H1 (cell line): Measurements from ENCODE around the gene REEP2. TPM values are rescaled to one million over a fixed set of nuclear protein-coding genes. Genes with fewer than 3 reads are reported as not detected.

Experiments used
- CTCF ChIA-PET: fragments of 300-600 bp; sonication (Branson Sonifier 250); formaldehyde crosslinking; loops from one replicate; lab custom pipeline; 2021; ENCODE audit not compliant: partially characterized antibody; lab: Charles Lee
- POLR2A ChIA-PET: fragments of 300-600 bp; sonication (Branson Sonifier 250); formaldehyde crosslinking; loops from one replicate; lab custom pipeline; 2021; ENCODE audit warnings: inconsistent platforms; ENCODE audit not compliant: partially characterized antibody; lab: Charles Lee
- DNase-seq, 2 experiments: peaks; one replicate each; pipeline versions ENCODE4 v3.0.0 to v3.0.0-alpha.2; 2010 to 2022; ENCODE audit warnings: low spot score in 2 of 2, low read depth in 1 of 2, mixed read lengths in 1 of 2
- FAIRE-seq: peaks from 2 replicates; lab custom pipeline; 2011; peaks lifted over from hg19 to GRCh38; lab: Jason Lieb, UNC
- H2AFZ ChIP-seq: 2 replicates; pipeline ENCODE4 v1.8.1; 2012; ENCODE audit warnings: low read length, inconsistent platforms
- H2AK5ac ChIP-seq: 2 replicates; pipeline ENCODE4 v1.6.1; 2013; ENCODE audit warnings: low read depth, low read length
- H2BK120ac ChIP-seq: replicated peaks from 2 replicates; pipeline ENCODE3; 2013; ENCODE audit warnings: low read depth, low read length, inconsistent platforms
- H2BK12ac ChIP-seq: 2 replicates; pipeline ENCODE4 v1.6.1; 2013; ENCODE audit warnings: low read depth, low read length
- H2BK15ac ChIP-seq: 2 replicates; pipeline ENCODE4 v1.6.1; 2013; ENCODE audit warnings: low read length
- H2BK20ac ChIP-seq: 2 replicates; pipeline ENCODE4 v1.6.1; 2013; ENCODE audit warnings: low read length
- H2BK5ac ChIP-seq: 2 replicates; pipeline ENCODE4 v1.6.1; 2013; ENCODE audit warnings: low read depth, low read length
- H3K14ac ChIP-seq: 2 replicates; pipeline ENCODE4 v1.6.1; 2013; ENCODE audit warnings: inconsistent platforms; ENCODE audit not compliant: insufficient read length
- H3K18ac ChIP-seq: 2 replicates; pipeline ENCODE4 v1.6.1; 2013; ENCODE audit warnings: low read length; ENCODE audit errors: extremely low read depth
- H3K23ac ChIP-seq: 2 replicates; pipeline ENCODE4 v1.6.1; 2013; ENCODE audit warnings: inconsistent platforms; ENCODE audit not compliant: insufficient read length
- H3K23me2 ChIP-seq: 2 replicates; pipeline ENCODE4 v1.6.1; 2013; ENCODE audit warnings: low read depth, low read length
- H3K27ac ChIP-seq: 2 replicates; pipeline ENCODE4 v1.6.1; 2011; ENCODE audit warnings: low read depth, low read length, inconsistent platforms
- H3K27me3 ChIP-seq, 4 experiments: replicated peaks in 1 of 4; 1 replicate in 1 of 4; 2 replicates in 3 of 4; pipeline versions ENCODE4 v1.6.1 to v1.8.1; 2011 to 2013; ENCODE audit warnings: low read length in 3 of 4, mild to moderate bottlenecking in 3 of 4, inconsistent platforms in 2 of 4, mixed read lengths in 2 of 4, moderate library complexity in 1 of 4; ENCODE audit not compliant: control insufficient read depth in 3 of 4, insufficient read depth in 3 of 4; ENCODE audit errors: extremely low read depth in 1 of 4
- H3K36me3 ChIP-seq, 4 experiments: 2 replicates each; pipeline versions ENCODE4 v1.6.1 to v1.8.1; 2011 to 2013; ENCODE audit warnings: mild to moderate bottlenecking in 4 of 4, low read length in 3 of 4, moderate library complexity in 2 of 4, control low read depth in 1 of 4, inconsistent platforms in 1 of 4; ENCODE audit not compliant: insufficient read depth in 4 of 4, control insufficient read depth in 2 of 4
- H3K4ac ChIP-seq: replicated peaks from 2 replicates; pipeline ENCODE3; 2013; ENCODE audit warnings: low read length, low read depth, mixed read lengths, inconsistent platforms; ENCODE audit not compliant: insufficient read length
- H3K4me1 ChIP-seq, 4 experiments: replicated peaks in 1 of 4; 1 replicate in 1 of 4; 2 replicates in 3 of 4; pipeline versions ENCODE4 v1.6.1 to v1.8.1; 2011 to 2013; ENCODE audit warnings: low read length in 3 of 4, inconsistent platforms in 2 of 4, mixed read lengths in 1 of 4; ENCODE audit not compliant: insufficient read depth in 4 of 4, control insufficient read depth in 3 of 4
- H3K4me2 ChIP-seq, 2 experiments: 2 replicates each; pipeline versions ENCODE4 v1.6.1 to v1.8.1; 2011 to 2013; ENCODE audit warnings: low read depth in 2 of 2, low read length in 2 of 2, control low read depth in 1 of 2, inconsistent platforms in 1 of 2, mild to moderate bottlenecking in 1 of 2; ENCODE audit not compliant: insufficient read depth in 1 of 2
- H3K4me3 ChIP-seq, 4 experiments: fragments of 200-600, 300-600 bp in 1 of 4; sonication (generic), shearing (Covaris generic), sonication (Bioruptor Twin) in 1 of 4; 2 replicates each; pipeline versions ENCODE4 v1.5.1 to v1.8.1; 2011 to 2016; ENCODE audit warnings: low read length in 4 of 4, low read depth in 3 of 4, control low read depth in 2 of 4, inconsistent platforms in 2 of 4, mild to moderate bottlenecking in 2 of 4, mixed read lengths in 1 of 4, moderate library complexity in 1 of 4; ENCODE audit not compliant: insufficient read depth in 2 of 4; ENCODE audit errors: extremely low read depth in 1 of 4
- H3K56ac ChIP-seq: replicated peaks from 2 replicates; pipeline ENCODE3; 2013; ENCODE audit warnings: low read depth, mild to moderate bottlenecking, mixed read lengths, low read length, inconsistent platforms; ENCODE audit not compliant: insufficient read length
- H3K79me1 ChIP-seq: 2 replicates; pipeline ENCODE4 v1.6.1; 2013; ENCODE audit warnings: low read depth, low read length, control low read depth
- H3K79me2 ChIP-seq, 2 experiments: 2 replicates each; pipeline versions ENCODE4 v1.6.1 to v1.8.1; 2012 to 2013; ENCODE audit warnings: low read length in 2 of 2, mild to moderate bottlenecking in 2 of 2, inconsistent platforms in 1 of 2; ENCODE audit not compliant: insufficient read depth in 2 of 2, control insufficient read depth in 1 of 2
- H3K9ac ChIP-seq, 4 experiments: replicated peaks in 1 of 4; 1 replicate in 1 of 4; 2 replicates in 3 of 4; pipeline versions ENCODE4 v1.6.1 to v1.8.1; 2011 to 2013; ENCODE audit warnings: low read depth in 3 of 4, low read length in 3 of 4, control low read depth in 2 of 4, mild to moderate bottlenecking in 2 of 4, moderate library complexity in 2 of 4, inconsistent platforms in 1 of 4; ENCODE audit errors: extremely low read depth in 1 of 4
- H3K9me3 ChIP-seq, 2 experiments: 2 replicates each; pipeline versions ENCODE4 v1.6.1 to v1.8.1; 2012 to 2013; ENCODE audit warnings: mild to moderate bottlenecking in 2 of 2, moderate library complexity in 2 of 2, control low read depth in 1 of 2, inconsistent platforms in 1 of 2, low read depth in 1 of 2, low read length in 1 of 2, mixed read lengths in 1 of 2; ENCODE audit not compliant: insufficient read depth in 2 of 2
- H4K20me1 ChIP-seq, 2 experiments: replicated peaks in 1 of 2; 2 replicates each; pipeline versions ENCODE3 to v1.8.1; 2011 to 2013; ENCODE audit warnings: inconsistent platforms in 2 of 2, low read length in 2 of 2, mild to moderate bottlenecking in 1 of 2; ENCODE audit not compliant: insufficient read depth in 2 of 2, control insufficient read depth in 1 of 2
- H4K5ac ChIP-seq: 2 replicates; pipeline ENCODE4 v1.6.1; 2013; ENCODE audit warnings: low read length, low read depth, mixed read lengths, inconsistent platforms; ENCODE audit not compliant: insufficient read length
- H4K8ac ChIP-seq: 2 replicates; pipeline ENCODE4 v1.8.0; 2013; ENCODE audit warnings: mild to moderate bottlenecking, moderate library complexity, low read length, inconsistent platforms; ENCODE audit not compliant: insufficient read depth; ENCODE audit errors: extremely low read depth
- H4K91ac ChIP-seq: replicated peaks from 2 replicates; pipeline ENCODE3; 2013; ENCODE audit warnings: low read length, mixed read lengths, inconsistent platforms; ENCODE audit not compliant: insufficient read length
- CBX8 ChIP-seq: fragments of 300-800, 300-1000 bp; sonication (generic); IDR thresholded peaks from 2 replicates; pipeline ENCODE4 v1.7.1; 2016; ENCODE audit warnings: low read depth, low read length, borderline replicate concordance
- CEBPB ChIP-seq: IDR thresholded peaks from 2 replicates; pipeline ENCODE4 v1.6.1; 2012; ENCODE audit warnings: low read depth, low read length
- CREB1 ChIP-seq: IDR thresholded peaks from 2 replicates; pipeline ENCODE4 v1.6.1; 2012; ENCODE audit warnings: inconsistent platforms
- CTBP2 ChIP-seq: IDR thresholded peaks from 2 replicates; pipeline ENCODE4 v1.7.0; 2011; ENCODE audit warnings: borderline replicate concordance, mild to moderate bottlenecking, moderate library complexity, mixed read lengths, low read length; ENCODE audit not compliant: insufficient read depth, insufficient read length
- EZH2 ChIP-seq: fragments of 200-600 bp; sonication (generic); IDR thresholded peaks from 2 replicates; pipeline ENCODE4 v1.7.1; 2012; ENCODE audit warnings: low read depth, mild to moderate bottlenecking, moderate library complexity, low read length, inconsistent platforms; ENCODE audit not compliant: severe bottlenecking
- GTF2F1 ChIP-seq: IDR thresholded peaks from 2 replicates; pipeline ENCODE4 v1.6.1; 2012; ENCODE audit warnings: low read depth, low read length, improper control_type of control experiment, borderline replicate concordance
- JUND ChIP-seq: IDR thresholded peaks from 2 replicates; pipeline ENCODE4 v1.6.1; 2011; ENCODE audit warnings: mild to moderate bottlenecking, improper control_type of control experiment, low read length
- RFX5 ChIP-seq: IDR thresholded peaks from 2 replicates; pipeline ENCODE4 v1.6.1; 2011; ENCODE audit warnings: low read depth, low read length, improper control_type of control experiment, borderline replicate concordance
- RXRA ChIP-seq: IDR thresholded peaks from 2 replicates; pipeline ENCODE4 v1.6.1; 2011; ENCODE audit warnings: low read depth, mild to moderate bottlenecking, low read length, moderate library complexity; ENCODE audit not compliant: insufficient read depth
- SIRT6 ChIP-seq: IDR thresholded peaks from one replicate; pipeline ENCODE4 v1.7.1; 2012; ENCODE audit warnings: low read length, inconsistent platforms
- SIX5 ChIP-seq: IDR thresholded peaks from 2 replicates; pipeline ENCODE4 v1.6.1; 2011; ENCODE audit warnings: mild to moderate bottlenecking, low read depth, low read length
- SP2 ChIP-seq: IDR thresholded peaks from 2 replicates; pipeline ENCODE4 v1.6.1; 2012; ENCODE audit warnings: mild to moderate bottlenecking, low read length, inconsistent platforms
- WGBS, 2 experiments: shearing (Covaris generic) in 1 of 2; methylation state at CpG; one replicate each; pipeline versions ENCODE4 v1.1.6 to v1.1.7; 2013 to 2015; ENCODE audit warnings: low lambda C conversion rate in 2 of 2, mixed read lengths in 2 of 2, inconsistent platforms in 1 of 2, low coverage in 1 of 2, missing lambda C conversion rate in 1 of 2; ENCODE audit not compliant: insufficient replicate concordance in 2 of 2, insufficient coverage in 1 of 2, insufficient read length in 1 of 2; ENCODE audit errors: extremely low coverage in 1 of 2, missing lambda C conversion rate in 1 of 2; 5-methylcytosine and 5-hydroxymethylcytosine counted together
- polyA plus RNA-seq, 7 experiments: library from polyadenylated mRNA; depleted of rRNA in 3 of 7; stranded (reverse) in 5 of 7; unstranded in 2 of 7; fragments of >200 nt in 5 of 7; fragments of 200-250 nt in 2 of 7; gene quantifications; 1 replicate in 5 of 7; 2 replicates in 1 of 7; 4 replicates in 1 of 7; pipeline versions ENCODE4 v1.2.1 to v1.2.3, GENCODE V29; 2011 to 2013; ENCODE audit warnings: missing spikeins in 2 of 7, mixed read lengths in 2 of 7
- total RNA-seq: library from RNA; stranded (reverse); fragmentation: NEBNext Ultra II Directional; extraction: Animal tissue kit (Norgen Biotek cat#: 25700); gene quantifications from 2 replicates; pipeline ENCODE4 v1.2.1, GENCODE V29; 2021

The REEP2 gene
- total and polyA plus RNA-seq, 2 of the 8 experiments (the other 6 are each of a cell fraction or from before 2014, with no cell fraction given) = 26.5 to 40.2 TPM

DNA sequence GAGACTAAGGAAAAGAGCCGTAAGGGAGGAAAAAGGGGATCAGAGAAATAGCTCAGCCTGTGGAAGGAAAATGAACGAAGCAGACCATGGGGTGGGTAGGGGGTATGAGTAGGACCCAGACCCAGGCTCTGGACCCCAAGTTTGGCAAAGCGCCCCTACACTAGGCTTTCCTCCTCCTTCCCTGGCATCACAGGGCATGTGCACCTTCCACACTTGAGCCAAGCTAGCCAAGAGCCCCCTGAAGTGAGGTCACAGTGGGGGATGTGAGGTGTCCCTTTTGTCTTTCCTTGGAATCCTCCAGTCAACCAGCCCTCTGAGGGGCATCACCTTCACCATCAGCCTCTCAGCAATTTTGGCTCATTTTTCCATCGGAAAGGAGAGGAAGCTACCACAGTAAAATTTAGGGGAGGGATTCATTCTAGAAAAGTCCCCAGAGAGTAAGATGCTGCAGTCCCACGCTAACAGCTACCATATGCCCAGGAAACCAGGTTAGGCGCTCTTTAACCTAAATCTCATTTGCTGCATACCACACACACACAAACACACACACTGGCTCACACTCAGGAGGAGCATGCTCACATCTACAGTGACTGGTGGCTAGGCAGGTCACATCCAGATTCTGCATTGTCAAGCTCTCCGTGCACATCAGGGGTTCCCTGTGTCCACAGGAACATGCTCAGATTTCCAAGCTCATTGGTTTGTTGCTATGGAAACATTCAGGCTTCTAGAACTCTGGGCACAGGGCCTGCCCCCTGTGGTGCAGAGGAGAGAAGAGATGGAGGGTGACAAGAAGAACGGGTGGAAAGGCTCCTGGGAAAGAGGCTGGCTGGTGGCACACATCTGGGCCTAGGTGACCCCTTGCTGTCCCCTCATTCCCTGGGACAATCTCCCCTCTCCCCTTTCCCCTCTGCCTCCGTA, 9.9 kb downstream of the REEP2 start:
- no peaks in the 10 kb centered on the region for H3K79me2 ChIP-seq
- ChIA-PET CTCF (interaction anchor here (0.5 to 24.9 kb wide), 22 partner anchors 10 to 523 kb away, joined by 3 to 532 read pairs (median 4); partner anchors contain the start of genes EGR1 and REEP2), POLR2A (interaction anchor here (0.7 to 10.1 kb wide), 14 partner anchors 8 to 270 kb away, joined by 3 to 128 read pairs (median 5); partner anchors contain the start of genes CDC23, CDC25C, EGR1 and ETF1)
- no peaks in the 10 kb centered on the region for H3K79me1 ChIP-seq
- no peak overlapping the region for H3K4me2 ChIP-seq
- H4K20me1 ChIP-seq = no peaks in the 10 kb centered on the region
- no peak overlapping the region for H3K56ac ChIP-seq
- H4K91ac ChIP-seq = no peak overlapping the region
- no peak overlapping the region for H4K8ac ChIP-seq
- H3K36me3 ChIP-seq = no peaks in the 10 kb centered on the region
- no peak overlapping the region for H4K5ac ChIP-seq
- WGBS, 2 experiments = 81% methylated on average over 7 of the region's 9 CpGs; no CpG with 5 or more reads in 1 of the 2 experiments
- H2AFZ ChIP-seq = no peak overlapping the region
- H3K23ac ChIP-seq = no peak overlapping the region
- H3K14ac ChIP-seq = no peak overlapping the region
- no peak overlapping the region for H3K27ac ChIP-seq
- no peak overlapping the region; the same call in 1 of the 2 replicates for H3K18ac ChIP-seq
- 0 out of 2 replicates have a peak overlapping the region, but pooled peaks have one; percentile 21 for H2BK15ac ChIP-seq
- peaks cover 0 to 1% (median 0%) of the 10 kb centered on the region in 4 experiments; a peak in 1 of 7 replicates for H3K27me3 ChIP-seq
- peak overlapping the region; percentile 27; the same call in 1 of the 2 replicates for H2BK20ac ChIP-seq
- no peak overlapping the region for H2AK5ac ChIP-seq
- FAIRE-seq (no peak), DNase-seq (no peak)
- no peaks in the 10 kb centered on the region for H3K23me2 ChIP-seq
- peaks cover 0 to 15% (median 7%) of the 10 kb centered on the region in 4 experiments; a peak in 4 of 7 replicates for H3K4me1 ChIP-seq
- H3K4me3 ChIP-seq = no peak overlapping the region
- H2BK5ac ChIP-seq = 0 out of 2 replicates have a peak overlapping the region, but pooled peaks have one; percentile 66
- no peak overlapping the region for H3K4ac ChIP-seq
- H2BK12ac ChIP-seq = no peak overlapping the region
- H3K9me3 ChIP-seq = no peaks in the 10 kb centered on the region
- H2BK120ac ChIP-seq = no peak overlapping the region
- H3K9ac ChIP-seq = no peak overlapping the region
- TF ChIP-seq CBX8 (no peak), SIX5 (no peak), RFX5 (no peak), GTF2F1 (no peak), RXRA (no peak), EZH2 (no peak), CREB1 (no peak), JUND (no peak), CEBPB (no peak), SIRT6 (no peak), CTBP2 (no peak), SP2 (no peak)
